Measurements from ENCODE around the gene REV3L.
"Not testable (repeated sequence)": the region's sequence is repeated elsewhere in the genome, so short reads cannot be mapped to it uniquely, and the experiment has no call there.

DNA sequence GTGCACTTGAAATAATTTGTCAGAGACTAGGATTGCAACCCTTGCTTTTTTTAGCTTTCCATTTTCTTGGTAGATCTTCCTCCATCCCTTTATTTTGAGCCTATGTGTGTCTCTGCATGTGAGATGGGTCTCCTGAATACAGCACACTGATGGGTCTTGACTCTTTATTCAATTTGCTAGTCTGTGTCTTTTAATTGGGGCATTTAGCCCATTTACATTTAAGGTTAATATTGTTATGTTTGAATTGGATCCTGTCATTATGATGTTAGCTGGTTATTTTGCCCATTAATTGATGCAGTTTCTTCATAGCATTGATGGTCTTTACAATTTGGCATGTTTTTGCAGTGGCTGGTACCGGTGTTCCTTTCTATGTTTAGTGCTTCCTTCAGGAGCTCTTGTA, 22.5 kb upstream of the REV3L start:
- TF ChIP-seq, protein P1, sequence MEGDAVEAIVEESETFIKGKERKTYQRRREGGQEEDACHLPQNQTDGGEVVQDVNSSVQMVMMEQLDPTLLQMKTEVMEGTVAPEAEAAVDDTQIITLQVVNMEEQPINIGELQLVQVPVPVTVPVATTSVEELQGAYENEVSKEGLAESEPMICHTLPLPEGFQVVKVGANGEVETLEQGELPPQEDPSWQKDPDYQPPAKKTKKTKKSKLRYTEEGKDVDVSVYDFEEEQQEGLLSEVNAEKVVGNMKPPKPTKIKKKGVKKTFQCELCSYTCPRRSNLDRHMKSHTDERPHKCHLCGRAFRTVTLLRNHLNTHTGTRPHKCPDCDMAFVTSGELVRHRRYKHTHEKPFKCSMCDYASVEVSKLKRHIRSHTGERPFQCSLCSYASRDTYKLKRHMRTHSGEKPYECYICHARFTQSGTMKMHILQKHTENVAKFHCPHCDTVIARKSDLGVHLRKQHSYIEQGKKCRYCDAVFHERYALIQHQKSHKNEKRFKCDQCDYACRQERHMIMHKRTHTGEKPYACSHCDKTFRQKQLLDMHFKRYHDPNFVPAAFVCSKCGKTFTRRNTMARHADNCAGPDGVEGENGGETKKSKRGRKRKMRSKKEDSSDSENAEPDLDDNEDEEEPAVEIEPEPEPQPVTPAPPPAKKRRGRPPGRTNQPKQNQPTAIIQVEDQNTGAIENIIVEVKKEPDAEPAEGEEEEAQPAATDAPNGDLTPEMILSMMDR (IDR thresholded peaks at IDR 0.05), result not testable (repeated sequence)
- not testable (repeated sequence) for TF ChIP-seq ZFX (IDR thresholded peaks at IDR 0.05; ENCODE audit: borderline replicate concordance)
